H9 (cell line): Measurements from ENCODE around the gene SIM1. TPM values are rescaled to one million over a fixed set of nuclear protein-coding genes. Genes with fewer than 3 reads are reported as not detected.

ENCODE experiments used
- DNase-seq: peaks from one replicate; pipeline ENCODE4 v3.0.0-alpha.2; 2017
- H2AFZ ChIP-seq: one replicate; pipeline ENCODE4 v1.6.1; 2013; ENCODE audit warnings: mild to moderate bottlenecking, low read length, control low read depth, moderate library complexity
- H2AK5ac ChIP-seq: 2 replicates; pipeline ENCODE4 v1.6.1; 2013; ENCODE audit warnings: low read length, control low read depth, mixed read lengths; ENCODE audit not compliant: insufficient read length
- H2BK120ac ChIP-seq: one replicate; pipeline ENCODE4 v1.6.1; 2013; ENCODE audit warnings: low read depth, mild to moderate bottlenecking, low read length, control low read depth, inconsistent platforms; ENCODE audit not compliant: poor library complexity, severe bottlenecking
- H2BK12ac ChIP-seq: 2 replicates; pipeline ENCODE4 v1.6.1; 2013; ENCODE audit warnings: low read length, control low read depth, mixed read lengths, low read depth; ENCODE audit not compliant: insufficient read length
- H2BK15ac ChIP-seq: 2 replicates; pipeline ENCODE4 v1.6.1; 2013; ENCODE audit warnings: low read depth, low read length, control low read depth
- H2BK20ac ChIP-seq: one replicate; pipeline ENCODE4 v1.6.1; 2013; ENCODE audit warnings: low read depth, mild to moderate bottlenecking, low read length, control low read depth, inconsistent platforms; ENCODE audit not compliant: poor library complexity, severe bottlenecking
- H2BK5ac ChIP-seq: 2 replicates; pipeline ENCODE4 v1.6.1; 2013; ENCODE audit warnings: low read length, control low read depth, mixed read lengths; ENCODE audit not compliant: insufficient read length
- H3K14ac ChIP-seq: 2 replicates; pipeline ENCODE4 v1.6.1; 2013; ENCODE audit warnings: low read length, control low read depth; ENCODE audit not compliant: insufficient read depth
- H3K18ac ChIP-seq: 2 replicates; pipeline ENCODE4 v1.6.1; 2013; ENCODE audit warnings: low read depth, mild to moderate bottlenecking, mixed read lengths, low read length, control low read depth; ENCODE audit not compliant: insufficient read length
- H3K23ac ChIP-seq: 2 replicates; pipeline ENCODE4 v1.6.1; 2013; ENCODE audit warnings: low read length, control low read depth, mixed read lengths, low read depth; ENCODE audit not compliant: insufficient read length
- H3K23me2 ChIP-seq: 2 replicates; pipeline ENCODE4 v1.6.1; 2013; ENCODE audit warnings: low read depth, mild to moderate bottlenecking, mixed read lengths, low read length, control low read depth; ENCODE audit not compliant: insufficient read length, poor library complexity, severe bottlenecking
- H3K27ac ChIP-seq: 2 replicates; pipeline ENCODE4 v1.5.1; 2013; ENCODE audit warnings: low read length, control low read depth, mixed read lengths, low read depth; ENCODE audit not compliant: insufficient read length
- H3K27me3 ChIP-seq: 2 replicates; pipeline ENCODE4 v1.6.1; 2013; ENCODE audit warnings: low read length, control low read depth, inconsistent platforms; ENCODE audit not compliant: insufficient read depth
- H3K4ac ChIP-seq: 2 replicates; pipeline ENCODE4 v1.6.1; 2013; ENCODE audit warnings: low read depth, mild to moderate bottlenecking, control low read depth, inconsistent platforms, low read length, moderate library complexity
- H3K4me1 ChIP-seq: 2 replicates; pipeline ENCODE4 v1.6.1; 2013; ENCODE audit warnings: low read length, control low read depth, inconsistent platforms; ENCODE audit not compliant: insufficient read depth
- H3K4me2 ChIP-seq: 2 replicates; pipeline ENCODE4 v1.6.1; 2013; ENCODE audit warnings: low read length, control low read depth, mixed read lengths; ENCODE audit not compliant: insufficient read length, insufficient read depth
- H3K56ac ChIP-seq: 2 replicates; pipeline ENCODE4 v1.6.1; 2013; ENCODE audit warnings: low read depth, mild to moderate bottlenecking, mixed read lengths, low read length, control low read depth; ENCODE audit not compliant: insufficient read length
- H3K79me1 ChIP-seq: 2 replicates; pipeline ENCODE4 v1.6.1; 2013; ENCODE audit warnings: low read depth, mild to moderate bottlenecking, moderate library complexity, low read length, control low read depth, inconsistent platforms; ENCODE audit not compliant: insufficient read depth, poor library complexity, severe bottlenecking
- H3K79me2 ChIP-seq: 2 replicates; pipeline ENCODE4 v1.6.1; 2013; ENCODE audit warnings: low read length, control low read depth, inconsistent platforms; ENCODE audit not compliant: insufficient read depth
- H3K9ac ChIP-seq: 2 replicates; pipeline ENCODE4 v1.6.1; 2013; ENCODE audit warnings: low read length, control low read depth, mixed read lengths; ENCODE audit not compliant: insufficient read length; ENCODE audit errors: extremely low read depth
- H3K9me3 ChIP-seq: one replicate; pipeline ENCODE4 v1.6.1; 2013; ENCODE audit warnings: low read depth, low read length, inconsistent platforms; ENCODE audit not compliant: control insufficient read depth
- H3T11ph ChIP-seq: one replicate; pipeline ENCODE4 v1.6.1; 2013; ENCODE audit warnings: mild to moderate bottlenecking, low read length, control low read depth, inconsistent platforms
- H4K20me1 ChIP-seq: one replicate; pipeline ENCODE4 v1.6.1; 2013; ENCODE audit not compliant: control insufficient read depth, insufficient read length, insufficient read depth
- H4K5ac ChIP-seq: 2 replicates; pipeline ENCODE4 v1.6.1; 2013; ENCODE audit warnings: low read depth, mild to moderate bottlenecking, mixed read lengths, low read length, control low read depth; ENCODE audit not compliant: insufficient read length
- H4K8ac ChIP-seq: replicated peaks from 2 replicates; pipeline ENCODE4 v1.6.1; 2013; ENCODE audit warnings: low read length, control low read depth, mixed read lengths, low read depth; ENCODE audit not compliant: insufficient read length
- H4K91ac ChIP-seq: 2 replicates; pipeline ENCODE4 v1.6.1; 2013; ENCODE audit warnings: low read depth, mild to moderate bottlenecking, moderate library complexity, mixed read lengths, low read length, control low read depth; ENCODE audit not compliant: insufficient read length
- H3K27ac Mint-ChIP-seq, 3 experiments: 2 replicates in 2 of 3; 3 replicates in 1 of 3; pipeline ENCODE4 v1.8.0; 2020 to 2021; ENCODE audit warnings: mixed read lengths in 3 of 3, mild to moderate bottlenecking in 1 of 3, moderate library complexity in 1 of 3
- H3K27me3 Mint-ChIP-seq: 2 replicates; pipeline ENCODE4 v1.8.0; 2021; ENCODE audit warnings: low read depth, mild to moderate bottlenecking, moderate library complexity, mixed read lengths
- H3K36me3 Mint-ChIP-seq, 3 experiments: 2 replicates in 2 of 3; 3 replicates in 1 of 3; pipeline ENCODE4 v1.8.0; 2020 to 2021; ENCODE audit warnings: low read depth in 3 of 3, mixed read lengths in 3 of 3; ENCODE audit not compliant: insufficient read depth in 1 of 3
- H3K4me1 Mint-ChIP-seq, 2 experiments: 2 replicates each; pipeline ENCODE4 v1.8.0; 2020; ENCODE audit warnings: mixed read lengths in 2 of 2
- H3K4me3 Mint-ChIP-seq, 2 experiments: 2 replicates in 1 of 2; 3 replicates in 1 of 2; pipeline ENCODE4 v1.8.0; 2020 to 2021; ENCODE audit warnings: mild to moderate bottlenecking in 2 of 2, mixed read lengths in 2 of 2, moderate library complexity in 1 of 2
- H3K9me3 Mint-ChIP-seq, 2 experiments: 2 replicates in 1 of 2; 3 replicates in 1 of 2; pipeline ENCODE4 v1.8.0; 2020; ENCODE audit warnings: mild to moderate bottlenecking in 2 of 2, mixed read lengths in 2 of 2, moderate library complexity in 1 of 2
- CTCF ChIP-seq: fragments of 200-600 bp; sonication (generic); conservative IDR thresholded peaks from 3 replicates; pipeline ENCODE4 v1.8.0; 2021; ENCODE audit warnings: antibody characterized with exemption, mild to moderate bottlenecking
- WGBS: extraction: QIAGEN DNeasy Blood & Tissue Kit; methylation state at CpG from one replicate; pipeline ENCODE4 v1.1.7; 2013; ENCODE audit warnings: missing lambda C conversion rate, low lambda C conversion rate, mixed read lengths; ENCODE audit not compliant: insufficient read length; ENCODE audit errors: extremely low coverage; 5-methylcytosine and 5-hydroxymethylcytosine counted together
- total RNA-seq: library from RNA; stranded (reverse); gene quantifications from 2 replicates; pipeline ENCODE4 v1.2.1, GENCODE V29; 2021

SIM1 gene
- total RNA-seq, 1 experiment from 2014 or later: not detected

- H3K9me3 Mint-ChIP-seq: no peaks in the 10 kb centered on the region
- Histone ChIP-seq H3K4me2 (no peak overlapping the region), H2BK5ac (no peak overlapping the region), H2AFZ (no peak overlapping the region), H2BK15ac (no peak overlapping the region), H2BK120ac (no peak overlapping the region), H2AK5ac (no peak overlapping the region), H3K9me3 (no peaks in the 10 kb centered on the region), H3K79me2 (0 out of 2 replicates have a peak, but pooled peaks cover 2% of the 10 kb centered on the region), H3K4me1 (no peaks in the 10 kb centered on the region), H3K9ac (no peak overlapping the region), H3K23me2 (no peaks in the 10 kb centered on the region), H4K8ac (no peak overlapping the region), H4K91ac (no peak overlapping the region), H4K5ac (no peak overlapping the region), H2BK20ac (no peak overlapping the region), H3K14ac (no peak overlapping the region), H3K4ac (no peak overlapping the region), H3K79me1 (no peaks in the 10 kb centered on the region), H3K23ac (no peak overlapping the region), H3T11ph (no peak overlapping the region), H3K27me3 (no peaks in the 10 kb centered on the region; the same call in 1 of the 2 replicates), H2BK12ac (no peak overlapping the region), H3K27ac (no peak overlapping the region), H3K18ac (no peak overlapping the region), H4K20me1 (no peaks in the 10 kb centered on the region), H3K56ac (no peak overlapping the region)
- DNase-seq: no peak
- no peaks in the 10 kb centered on the region for H3K36me3 Mint-ChIP-seq
- H3K4me1 Mint-ChIP-seq: no peaks in the 10 kb centered on the region
- TF ChIP-seq CTCF: no peak
- H3K4me3 Mint-ChIP-seq: no peak overlapping the region
- H3K27me3 Mint-ChIP-seq: no peaks in the 10 kb centered on the region
- no CpG with 5 or more reads among the region's 2 CpGs for WGBS
- no peak overlapping the region for H3K27ac Mint-ChIP-seq
These were observed 72.3 kb downstream of the SIM1 start for GRCh38 chr6:100392423-100392822.
